ENCODE data around the gene MCM9.

The MCM9 gene

GRCh38 chr6:118791499-118791898, 143.5 kb downstream of the MCM9 start:
- Histone ChIP-seq H3K27me3 (ENCODE audit: control insufficient read depth in 1 of 2, insufficient read depth in 2 of 2, low read length in 2 of 2) (no peaks in the 10 kb centered on the region), H3K9ac (ENCODE audit: low read depth in 1 of 2, low read length in 2 of 2) (no peak overlapping the region), H3K27ac (ENCODE audit: low read depth, low read length) (no peak overlapping the region), H3K4me1 (ENCODE audit: control insufficient read depth in 1 of 2, insufficient read depth in 2 of 2, low read length in 2 of 2) (peaks cover 0 to 4% of the 10 kb centered on the region in 2 donors), H3K36me3 (ENCODE audit: control insufficient read depth in 1 of 2, insufficient read depth in 2 of 2, low read length in 2 of 2) (no peaks in the 10 kb centered on the region), H3K9me3 (ENCODE audit: control insufficient read depth in 1 of 2, low read length in 2 of 2) (no peaks in the 10 kb centered on the region), H3K4me3 (ENCODE audit: low read depth in 1 of 2, low read length in 2 of 2) (no peak overlapping the region)

GRCh38 chr6:118789954-118790353, 145.0 kb downstream of the MCM9 start:
- H3K27ac ChIP-seq (ENCODE audit: low read depth, low read length), result no peak overlapping the region
- H3K27me3 ChIP-seq (ENCODE audit: control insufficient read depth in 1 of 2, insufficient read depth in 2 of 2, low read length in 2 of 2), result no peaks in the 10 kb centered on the region
- peaks cover 0 to 4% of the 10 kb centered on the region in 2 donors for H3K4me1 ChIP-seq (ENCODE audit: control insufficient read depth in 1 of 2, insufficient read depth in 2 of 2, low read length in 2 of 2)
- H3K9me3 ChIP-seq (ENCODE audit: control insufficient read depth in 1 of 2, low read length in 2 of 2), result no peaks in the 10 kb centered on the region
- no peak overlapping the region for H3K9ac ChIP-seq (ENCODE audit: low read depth in 1 of 2, low read length in 2 of 2)
- no peaks in the 10 kb centered on the region for H3K36me3 ChIP-seq (ENCODE audit: control insufficient read depth in 1 of 2, insufficient read depth in 2 of 2, low read length in 2 of 2)
- H3K4me3 ChIP-seq (ENCODE audit: low read depth in 1 of 2, low read length in 2 of 2), result no peak overlapping the region

GRCh38 chr6:118789419-118789818, 145.5 kb downstream of the MCM9 start:
- Histone ChIP-seq H3K27ac (ENCODE audit: low read depth, low read length) (no peak overlapping the region), H3K9me3 (ENCODE audit: control insufficient read depth in 1 of 2, low read length in 2 of 2) (no peaks in the 10 kb centered on the region), H3K27me3 (ENCODE audit: control insufficient read depth in 1 of 2, insufficient read depth in 2 of 2, low read length in 2 of 2) (no peaks in the 10 kb centered on the region), H3K4me3 (ENCODE audit: low read depth in 1 of 2, low read length in 2 of 2) (no peak overlapping the region), H3K36me3 (ENCODE audit: control insufficient read depth in 1 of 2, insufficient read depth in 2 of 2, low read length in 2 of 2) (no peaks in the 10 kb centered on the region), H3K4me1 (ENCODE audit: control insufficient read depth in 1 of 2, insufficient read depth in 2 of 2, low read length in 2 of 2) (peaks cover 0 to 4% of the 10 kb centered on the region in 2 donors), H3K9ac (ENCODE audit: low read depth in 1 of 2, low read length in 2 of 2) (no peak overlapping the region)

- no peaks in the 10 kb centered on the region for H3K27me3 ChIP-seq (ENCODE audit: control insufficient read depth in 1 of 2, insufficient read depth in 2 of 2, low read length in 2 of 2)
- H3K9ac ChIP-seq (ENCODE audit: low read depth in 1 of 2, low read length in 2 of 2), result no peak overlapping the region
- H3K4me1 ChIP-seq (ENCODE audit: control insufficient read depth in 1 of 2, insufficient read depth in 2 of 2, low read length in 2 of 2), result peaks cover 0 to 4% of the 10 kb centered on the region in 2 donors
- H3K27ac ChIP-seq (ENCODE audit: low read depth, low read length), result no peak overlapping the region
- H3K9me3 ChIP-seq (ENCODE audit: control insufficient read depth in 1 of 2, low read length in 2 of 2), result no peaks in the 10 kb centered on the region
- no peaks in the 10 kb centered on the region for H3K36me3 ChIP-seq (ENCODE audit: control insufficient read depth in 1 of 2, insufficient read depth in 2 of 2, low read length in 2 of 2)
- H3K4me3 ChIP-seq (ENCODE audit: low read depth in 1 of 2, low read length in 2 of 2), result no peak overlapping the region
Observed at GRCh38 chr6:118788702-118789101, 146.3 kb downstream of the MCM9 start.

- Histone ChIP-seq H3K4me3 (ENCODE audit: low read depth in 1 of 2, low read length in 2 of 2) (no peak overlapping the region), H3K9me3 (ENCODE audit: control insufficient read depth in 1 of 2, low read length in 2 of 2) (no peaks in the 10 kb centered on the region), H3K27me3 (ENCODE audit: control insufficient read depth in 1 of 2, insufficient read depth in 2 of 2, low read length in 2 of 2) (no peaks in the 10 kb centered on the region), H3K36me3 (ENCODE audit: control insufficient read depth in 1 of 2, insufficient read depth in 2 of 2, low read length in 2 of 2) (no peaks in the 10 kb centered on the region), H3K27ac (ENCODE audit: low read depth, low read length) (no peak overlapping the region), H3K4me1 (ENCODE audit: control insufficient read depth in 1 of 2, insufficient read depth in 2 of 2, low read length in 2 of 2) (peaks cover 0 to 4% of the 10 kb centered on the region in 2 donors), H3K9ac (ENCODE audit: low read depth in 1 of 2, low read length in 2 of 2) (no peak overlapping the region)
Observed at GRCh38 chr6:118787724-118788423, 147.1 kb downstream of the MCM9 start.

- no peak overlapping the region for H3K4me3 ChIP-seq (ENCODE audit: low read depth in 1 of 2, low read length in 2 of 2)
- no peaks in the 10 kb centered on the region for H3K27me3 ChIP-seq (ENCODE audit: control insufficient read depth in 1 of 2, insufficient read depth in 2 of 2, low read length in 2 of 2)
- no peak overlapping the region for H3K27ac ChIP-seq (ENCODE audit: low read depth, low read length)
- H3K9ac ChIP-seq (ENCODE audit: low read depth in 1 of 2, low read length in 2 of 2), result no peak overlapping the region
- no peaks in the 10 kb centered on the region for H3K9me3 ChIP-seq (ENCODE audit: control insufficient read depth in 1 of 2, low read length in 2 of 2)
- H3K4me1 ChIP-seq (ENCODE audit: control insufficient read depth in 1 of 2, insufficient read depth in 2 of 2, low read length in 2 of 2), result peaks cover 0 to 4% of the 10 kb centered on the region in 2 donors
- H3K36me3 ChIP-seq (ENCODE audit: control insufficient read depth in 1 of 2, insufficient read depth in 2 of 2, low read length in 2 of 2), result no peaks in the 10 kb centered on the region
Observed at GRCh38 chr6:118786596-118787453, 148.1 kb downstream of the MCM9 start.

GRCh38 chr6:118785601-118786000, 149.4 kb downstream of the MCM9 start:
- no peak overlapping the region for H3K27ac ChIP-seq (ENCODE audit: low read depth, low read length)
- peaks cover 0 to 4% of the 10 kb centered on the region in 2 donors for H3K4me1 ChIP-seq (ENCODE audit: control insufficient read depth in 1 of 2, insufficient read depth in 2 of 2, low read length in 2 of 2)
- no peak overlapping the region for H3K9ac ChIP-seq (ENCODE audit: low read depth in 1 of 2, low read length in 2 of 2)
- H3K36me3 ChIP-seq (ENCODE audit: control insufficient read depth in 1 of 2, insufficient read depth in 2 of 2, low read length in 2 of 2), result no peaks in the 10 kb centered on the region
- no peaks in the 10 kb centered on the region for H3K27me3 ChIP-seq (ENCODE audit: control insufficient read depth in 1 of 2, insufficient read depth in 2 of 2, low read length in 2 of 2)
- H3K9me3 ChIP-seq (ENCODE audit: control insufficient read depth in 1 of 2, low read length in 2 of 2), result no peaks in the 10 kb centered on the region
- no peak overlapping the region for H3K4me3 ChIP-seq (ENCODE audit: low read depth in 1 of 2, low read length in 2 of 2)

GRCh38 chr6:118784641-118785164, 150.3 kb downstream of the MCM9 start:
- no peak overlapping the region for H3K27ac ChIP-seq (ENCODE audit: low read depth, low read length)

GRCh38 chr6:118783931-118784550, 150.9 kb downstream of the MCM9 start:
- Histone ChIP-seq H3K9ac (ENCODE audit: low read depth in 1 of 2, low read length in 2 of 2) (no peak overlapping the region), H3K27me3 (ENCODE audit: control insufficient read depth in 1 of 2, insufficient read depth in 2 of 2, low read length in 2 of 2) (no peaks in the 10 kb centered on the region), H3K4me1 (ENCODE audit: control insufficient read depth in 1 of 2, insufficient read depth in 2 of 2, low read length in 2 of 2) (peaks cover 0 to 4% of the 10 kb centered on the region in 2 donors), H3K36me3 (ENCODE audit: control insufficient read depth in 1 of 2, insufficient read depth in 2 of 2, low read length in 2 of 2) (no peaks in the 10 kb centered on the region), H3K9me3 (ENCODE audit: control insufficient read depth in 1 of 2, low read length in 2 of 2) (no peaks in the 10 kb centered on the region), H3K27ac (ENCODE audit: low read depth, low read length) (no peak overlapping the region), H3K4me3 (ENCODE audit: low read depth in 1 of 2, low read length in 2 of 2) (no peak overlapping the region)

More at GRCh38 chr6:118784641-118785164, 150.3 kb downstream of the MCM9 start:
- Histone ChIP-seq H3K4me1 (ENCODE audit: control insufficient read depth in 1 of 2, insufficient read depth in 2 of 2, low read length in 2 of 2) (peaks cover 0 to 4% of the 10 kb centered on the region in 2 donors), H3K27me3 (ENCODE audit: control insufficient read depth in 1 of 2, insufficient read depth in 2 of 2, low read length in 2 of 2) (no peaks in the 10 kb centered on the region), H3K36me3 (ENCODE audit: control insufficient read depth in 1 of 2, insufficient read depth in 2 of 2, low read length in 2 of 2) (no peaks in the 10 kb centered on the region), H3K4me3 (ENCODE audit: low read depth in 1 of 2, low read length in 2 of 2) (no peak overlapping the region), H3K9me3 (ENCODE audit: control insufficient read depth in 1 of 2, low read length in 2 of 2) (no peaks in the 10 kb centered on the region), H3K9ac (ENCODE audit: low read depth in 1 of 2, low read length in 2 of 2) (no peak overlapping the region)

GRCh38 chr6:118782651-118783050, 152.3 kb downstream of the MCM9 start:
- peaks cover 0 to 3% of the 10 kb centered on the region in 2 donors for H3K4me1 ChIP-seq (ENCODE audit: control insufficient read depth in 1 of 2, insufficient read depth in 2 of 2, low read length in 2 of 2)
- no peaks in the 10 kb centered on the region for H3K9me3 ChIP-seq (ENCODE audit: control insufficient read depth in 1 of 2, low read length in 2 of 2)
- H3K27ac ChIP-seq (ENCODE audit: low read depth, low read length), result no peak overlapping the region
- no peaks in the 10 kb centered on the region for H3K27me3 ChIP-seq (ENCODE audit: control insufficient read depth in 1 of 2, insufficient read depth in 2 of 2, low read length in 2 of 2)
- H3K4me3 ChIP-seq (ENCODE audit: low read depth in 1 of 2, low read length in 2 of 2), result no peak overlapping the region
- H3K36me3 ChIP-seq (ENCODE audit: control insufficient read depth in 1 of 2, insufficient read depth in 2 of 2, low read length in 2 of 2), result no peaks in the 10 kb centered on the region
- H3K9ac ChIP-seq (ENCODE audit: low read depth in 1 of 2, low read length in 2 of 2), result no peak overlapping the region
